MM.1S (cell line): ENCODE data around the gene PGBD2.

Experiments
- CTCF ChIP-seq: fragments of 300-600 bp; sonication (generic); IDR thresholded peaks from 2 replicates; pipeline ENCODE4 v1.5.1; 2016; ENCODE audit warnings: antibody characterized with exemption, low read length, mixed read lengths
- EZH2 ChIP-seq: fragments of 300-600 bp; sonication (generic); optimal IDR thresholded peaks from 2 replicates; pipeline ENCODE3; 2017; ENCODE audit warnings: low read depth, mild to moderate bottlenecking, antibody characterized with exemption, low read length, mixed read lengths
- EZH2phosphoT487 ChIP-seq: fragments of 300-600 bp; sonication (generic); IDR thresholded peaks from 2 replicates; pipeline ENCODE4 v1.6.1; 2018; ENCODE audit warnings: antibody characterized with exemption, low read length

GRCh38 chr1:248857749-248858095, 48.3 kb upstream of the PGBD2 start:
- TF ChIP-seq EZH2 = no peak
- no peak for TF ChIP-seq CTCF
- no peak for TF ChIP-seq EZH2phosphoT487
